NCI-H2227 treated with DMSO at 0.1 percent for 48 hours (cell line): Measurements from ENCODE around the gene SNRNP25.
"Not testable (repeated sequence)": the region's sequence is repeated elsewhere in the genome, so short reads cannot be mapped to it uniquely, and the experiment has no call there.

ENCODE experiments used
- DNase-seq: peaks from one replicate; lab custom pipeline; 2025; lab: John Stamatoyannopoulos, UW

The SNRNP25 gene

DNA sequence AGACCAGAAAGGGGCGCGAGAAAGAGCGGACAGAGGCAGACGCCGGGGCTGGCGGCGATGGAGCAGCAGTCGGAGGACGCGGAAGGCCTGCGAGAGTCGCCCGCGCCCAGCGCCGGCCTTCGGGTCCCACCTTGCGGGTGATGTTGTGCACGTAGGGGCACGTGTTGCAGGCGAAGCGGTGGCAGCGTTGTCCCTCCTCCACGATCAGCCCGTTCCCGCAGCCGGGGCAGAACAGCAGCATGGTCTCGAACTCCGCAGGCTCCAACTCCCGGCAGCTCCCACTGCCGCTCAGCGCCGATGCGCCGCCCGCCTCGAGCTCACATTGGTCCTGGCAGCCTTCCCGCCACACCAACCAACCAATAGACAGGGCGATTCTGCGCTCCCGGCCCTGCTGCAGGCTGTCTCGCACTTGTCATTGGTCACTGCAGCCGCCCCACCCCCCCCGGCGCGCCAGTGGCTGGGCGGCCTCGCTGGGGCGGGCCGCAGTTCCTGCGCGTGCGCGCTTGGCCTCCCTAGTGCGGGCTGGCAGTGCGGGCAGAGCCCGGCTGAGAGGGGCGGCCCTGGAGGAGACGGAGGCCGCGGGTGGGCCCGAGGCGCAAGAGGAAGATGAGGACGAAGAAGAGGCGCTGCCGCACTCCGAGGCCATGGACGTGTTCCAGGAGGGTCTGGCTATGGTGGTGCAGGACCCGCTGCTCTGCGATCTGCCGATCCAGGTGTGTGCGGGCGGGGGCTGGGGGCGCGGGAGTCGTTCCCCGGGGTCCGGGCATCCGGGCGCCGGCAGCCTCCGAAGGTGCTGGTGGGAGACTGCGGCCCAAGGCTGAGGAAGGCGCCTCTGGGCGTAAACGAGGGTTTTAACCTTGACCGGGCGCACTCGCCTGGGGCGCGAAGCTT, at the start of gene SNRNP25, which contains the start of gene POLR3K:
Gene SNRNP25, plus strand, starts transcription at position 483 of the 891 bp plus-strand sequence. Its CDS starts 189 bp downstream, at position 672.
Gene POLR3K, minus strand, starts transcription at position 263 of the 891 bp plus-strand sequence. Its CDS starts 22 bp downstream, at position 241.
- peak; percentile 94 for DNase-seq

DNA sequence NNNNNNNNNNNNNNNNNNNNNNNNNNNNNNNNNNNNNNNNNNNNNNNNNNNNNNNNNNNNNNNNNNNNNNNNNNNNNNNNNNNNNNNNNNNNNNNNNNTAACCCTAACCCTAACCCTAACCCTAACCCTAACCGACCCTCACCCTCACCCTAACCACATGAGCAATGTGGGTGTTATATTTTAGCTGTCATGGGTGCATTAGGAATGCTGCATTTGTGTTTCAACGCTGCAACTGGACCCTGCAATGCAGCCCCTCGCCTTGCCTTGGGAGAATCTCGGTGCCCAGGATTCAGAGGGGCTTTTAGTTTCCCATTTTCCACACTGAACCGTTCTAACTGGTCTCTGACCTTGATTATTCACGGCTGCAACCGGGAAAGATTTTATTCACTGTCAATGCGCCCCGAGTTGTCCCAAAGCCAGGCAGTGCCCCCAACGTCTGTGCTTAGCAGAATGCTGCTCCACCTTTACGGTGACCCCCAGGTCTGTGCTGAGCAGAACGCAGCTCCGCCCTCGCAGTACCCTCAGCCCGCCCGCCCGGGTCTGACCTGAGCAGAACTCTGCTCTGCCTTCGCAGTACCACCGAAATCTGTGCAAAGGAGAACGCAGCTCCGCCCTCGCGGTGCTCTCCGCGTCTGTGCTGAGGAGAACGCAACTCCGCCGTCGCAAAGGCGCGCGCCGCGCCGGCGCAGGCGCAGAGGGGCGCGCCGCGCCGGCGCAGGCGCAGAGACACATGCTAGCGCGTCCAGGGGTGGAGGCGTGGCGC, 43.5 kb upstream of the SNRNP25 start:
- DNase-seq, result no peak

DNA sequence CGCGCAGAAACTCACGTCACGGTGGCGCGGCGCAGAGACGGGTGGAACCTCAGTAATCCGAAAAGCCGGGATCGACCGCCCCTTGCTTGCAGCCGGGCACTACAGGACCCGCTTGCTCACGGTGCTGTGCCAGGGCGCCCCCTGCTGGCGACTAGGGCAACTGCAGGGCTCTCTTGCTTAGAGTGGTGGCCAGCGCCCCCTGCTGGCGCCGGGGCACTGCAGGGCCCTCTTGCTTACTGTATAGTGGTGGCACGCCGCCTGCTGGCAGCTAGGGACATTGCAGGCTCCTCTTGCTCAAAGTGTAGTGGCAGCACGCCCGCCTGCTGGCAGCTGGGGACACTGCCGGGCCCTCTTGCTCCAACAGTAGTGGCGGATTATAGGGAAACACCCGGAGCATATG, 42.9 kb upstream of the SNRNP25 start:
- DNase-seq, result peak; percentile 40

DNA sequence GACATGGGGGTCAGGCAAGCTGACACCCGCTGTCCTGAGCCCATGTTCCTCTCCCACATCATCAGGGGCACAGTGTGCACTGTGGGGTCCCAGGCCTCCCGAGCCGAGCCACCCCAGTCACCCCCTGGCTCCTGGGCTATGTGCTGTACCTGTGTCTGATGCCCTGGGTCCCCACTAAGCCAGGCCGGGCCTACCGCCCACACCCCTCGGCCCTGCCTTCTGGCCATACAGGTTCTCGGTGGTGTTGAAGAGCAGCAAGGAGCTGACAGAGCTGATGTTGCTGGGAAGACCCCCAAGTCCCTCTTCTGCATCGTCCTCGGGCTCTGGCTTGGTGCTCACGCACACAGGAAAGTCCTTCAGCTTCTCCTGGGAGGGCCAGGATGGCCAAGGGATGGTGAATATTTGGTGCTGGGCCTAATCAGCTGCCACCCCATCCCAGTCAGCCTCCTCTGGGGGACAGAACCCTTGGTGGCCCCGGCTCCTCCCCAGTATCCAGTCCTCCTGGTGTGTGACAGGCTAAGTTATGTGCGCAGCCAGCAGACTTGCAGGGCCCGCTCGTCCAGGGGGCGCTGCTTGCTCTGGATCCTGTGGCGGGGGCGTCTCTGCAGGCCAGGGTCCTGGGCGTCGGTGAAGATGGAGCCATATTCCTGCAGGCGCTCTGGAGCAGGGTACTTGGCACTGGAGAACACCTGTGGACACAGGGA, 36.4 kb upstream of the SNRNP25 start:
- DNase-seq, result not testable (repeated sequence)

GRCh38 chr16:20886-21285, 32.7 kb upstream of the SNRNP25 start:
- DNase-seq, result not testable (repeated sequence)

GRCh38 chr16:24151-24550, 29.5 kb upstream of the SNRNP25 start:
- DNase-seq, result not testable (repeated sequence)

DNA sequence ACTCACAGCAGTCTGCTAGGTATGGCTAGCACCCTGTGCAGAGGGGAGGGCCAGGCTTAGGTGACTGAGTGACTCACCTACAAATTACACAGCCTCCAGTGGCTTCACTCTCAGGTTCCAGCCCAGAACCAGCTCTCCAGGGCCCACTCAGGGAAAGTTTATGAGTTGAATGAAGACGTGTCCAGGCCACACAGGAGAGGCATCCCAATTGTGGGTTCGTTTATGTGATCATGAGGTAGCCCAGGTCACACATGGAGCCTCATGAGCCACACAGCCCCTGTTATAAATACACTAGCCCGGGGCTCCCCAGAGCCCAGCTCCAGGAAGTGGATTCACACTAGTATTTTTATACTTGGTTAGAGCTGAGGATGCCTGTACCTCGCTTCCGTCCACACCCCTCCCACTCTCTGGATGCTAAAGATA, 27.7 kb upstream of the SNRNP25 start:
- DNase-seq, result not testable (repeated sequence)

DNA sequence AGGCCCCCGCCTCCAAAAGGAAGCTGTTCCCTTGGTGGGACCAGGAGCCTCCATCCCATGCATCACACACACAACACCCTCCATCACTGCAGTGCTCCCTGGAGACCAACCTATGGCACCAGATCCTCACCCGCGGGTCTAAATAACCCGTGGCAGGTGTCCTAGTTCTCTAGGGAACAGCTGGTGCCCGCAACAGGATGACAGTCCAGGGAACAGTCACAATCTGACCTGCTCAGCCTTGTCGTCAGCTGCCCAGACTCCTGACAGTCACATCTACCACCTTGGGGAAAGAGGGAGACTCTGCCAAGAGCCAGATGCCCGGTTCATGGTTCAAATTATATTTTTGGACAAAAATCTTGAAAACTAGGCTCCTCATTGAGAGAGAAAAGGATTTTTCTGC, 23.0 kb upstream of the SNRNP25 start:
- DNase-seq, result not testable (repeated sequence)

DNA sequence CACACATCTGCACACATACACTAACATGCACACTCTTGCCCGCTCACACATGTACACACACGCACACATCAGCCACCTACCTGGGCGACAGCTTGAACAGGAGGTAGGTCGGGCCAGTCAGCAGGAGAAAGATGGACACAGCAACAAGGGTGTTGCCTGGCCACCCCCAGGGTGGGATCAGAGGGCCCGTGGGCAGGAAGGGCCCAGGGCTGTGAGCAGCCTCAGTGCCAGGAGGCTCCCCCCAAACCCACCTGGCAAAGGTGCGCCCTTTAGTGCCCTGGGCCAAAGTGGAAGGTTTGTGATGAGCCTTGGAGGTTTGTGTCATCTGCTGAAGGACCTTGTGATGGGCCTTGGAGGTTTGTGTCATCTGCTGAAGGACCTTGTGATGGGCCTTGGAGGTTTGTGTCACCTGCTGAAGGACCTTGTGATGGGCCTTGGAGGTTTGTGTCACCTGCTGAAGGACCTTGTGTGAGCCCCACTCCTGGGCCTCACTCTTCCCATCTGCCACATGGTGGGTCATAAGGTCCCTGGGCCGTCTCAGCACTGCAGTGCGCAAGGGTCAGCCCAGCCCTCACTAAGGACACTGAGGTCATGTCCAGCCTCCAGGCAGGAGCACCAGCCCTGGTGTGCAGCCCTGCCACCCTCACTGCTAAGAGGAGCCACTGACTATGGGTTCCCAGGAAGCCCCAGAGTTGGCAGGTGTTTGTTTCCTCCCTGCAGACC, 20.3 kb upstream of the SNRNP25 start:
- not testable (repeated sequence) for DNase-seq

- DNase-seq, result no peak
Observed at GRCh38 chr16:33877-34647, 19.6 kb upstream of the SNRNP25 start.

- no peak for DNase-seq
Observed at GRCh38 chr16:34648-34987, 19.0 kb upstream of the SNRNP25 start.

DNA sequence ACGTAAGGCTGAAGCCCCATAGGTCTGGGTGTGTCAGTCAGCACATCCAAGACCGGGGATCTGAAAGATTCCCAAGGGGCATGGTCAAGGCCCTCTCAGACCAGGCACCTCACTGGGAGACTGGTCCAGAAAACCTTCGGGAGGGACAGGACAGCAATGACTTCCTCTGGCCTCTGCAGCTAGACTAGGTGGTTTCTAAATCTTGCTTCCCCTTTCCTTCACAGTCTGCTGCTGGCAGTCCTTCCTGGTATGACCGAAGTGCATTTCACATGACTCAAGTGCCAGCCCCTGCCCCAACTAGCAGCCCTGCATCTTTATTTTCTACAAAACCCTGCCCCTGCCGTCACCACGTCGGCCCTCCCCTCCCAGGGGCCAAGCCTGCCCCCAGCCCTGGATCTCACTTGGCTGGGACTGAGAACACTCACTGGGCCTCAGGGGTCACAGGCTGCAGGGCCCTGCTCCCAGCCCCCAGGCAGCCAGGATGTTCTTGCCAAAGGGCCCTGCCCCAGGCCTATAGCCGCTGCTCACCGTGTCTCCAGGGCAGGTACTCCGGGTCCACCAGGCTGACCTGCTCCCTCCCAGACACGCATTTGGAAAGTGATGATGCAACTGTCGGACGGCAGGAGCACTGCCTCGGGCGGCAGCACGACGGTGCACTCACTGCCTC, 18.5 kb upstream of the SNRNP25 start:
- no peak for DNase-seq

DNA sequence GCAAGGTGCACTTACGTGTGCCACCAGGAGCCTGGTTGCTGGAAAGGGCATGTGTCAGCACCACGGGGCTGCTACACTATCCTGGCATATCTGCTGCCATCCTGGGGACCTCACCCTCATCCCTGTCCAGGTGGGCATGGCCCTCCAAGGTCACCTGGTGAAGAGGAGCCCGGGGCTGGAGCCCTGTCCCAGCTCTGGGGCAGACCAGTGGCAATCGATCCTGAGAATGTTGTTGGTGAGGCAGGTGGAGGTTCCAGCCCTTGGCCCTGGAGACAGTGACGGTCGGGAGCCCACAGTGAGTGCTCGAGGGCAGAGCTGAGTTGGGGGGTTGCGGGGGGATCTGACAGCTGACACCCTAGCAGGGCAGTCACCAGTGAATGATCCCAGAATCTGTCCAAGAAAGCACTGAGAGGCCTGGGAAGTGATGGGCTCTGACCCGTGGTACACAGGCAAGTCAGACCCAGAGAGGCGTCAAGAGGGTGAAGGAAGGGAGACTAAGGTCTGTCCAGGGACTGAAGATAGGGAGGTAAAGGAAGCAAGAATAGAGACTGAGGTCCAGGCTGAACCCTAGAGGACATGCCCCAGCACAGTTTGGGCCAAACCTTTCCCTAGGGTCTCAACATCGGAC, 17.8 kb upstream of the SNRNP25 start:
- DNase-seq, result no peak

- DNase-seq, result no peak
Observed at GRCh38 chr16:36336-36984, 17.2 kb upstream of the SNRNP25 start.

- no peak for DNase-seq
Observed at GRCh38 chr16:37511-37910, 16.1 kb upstream of the SNRNP25 start.

DNA sequence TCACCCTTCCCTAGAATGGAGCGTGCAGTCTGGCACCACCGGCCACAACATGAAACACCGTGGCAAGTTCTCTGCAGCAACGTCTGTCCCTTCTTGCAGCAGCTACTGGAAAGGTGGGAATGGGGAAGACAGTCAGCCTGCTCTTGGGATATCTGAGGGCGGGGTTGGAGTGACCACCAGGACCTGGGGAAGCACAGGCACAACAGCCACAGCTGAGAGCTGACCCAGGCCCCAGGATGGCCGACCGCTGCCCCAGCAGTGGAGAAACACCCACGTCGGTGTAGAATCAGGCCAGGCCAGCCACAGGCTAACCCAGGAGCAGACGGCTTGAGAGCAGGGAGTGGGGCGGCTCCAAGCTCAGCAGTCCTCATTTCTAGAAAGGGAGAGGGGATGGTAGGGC, 15.4 kb upstream of the SNRNP25 start:
- DNase-seq, result not testable (repeated sequence)

- DNase-seq, result no peak
Observed at GRCh38 chr16:38941-39892, 14.4 kb upstream of the SNRNP25 start.

GRCh38 chr16:41439-42068, 12.1 kb upstream of the SNRNP25 start:
- DNase-seq, result no peak
